GM18511 (cell line): ENCODE results near the gene CALN1.
"Not testable (repeated sequence)": the region's sequence is repeated elsewhere in the genome, so short reads cannot be mapped to it uniquely, and the experiment has no call there.

Source experiments
- ATAC-seq: cut with Tn5 transposase; IDR thresholded peaks from one replicate; pipeline ENCODE4 v1.9.1; 2021; ENCODE audit warnings: mild to moderate bottlenecking, moderate library complexity; ENCODE audit not compliant: unreplicated experiment

The CALN1 gene

GRCh38 chr7:71995111-71995510, 417.0 kb downstream of the CALN1 start:
- ATAC-seq, result no peak

DNA sequence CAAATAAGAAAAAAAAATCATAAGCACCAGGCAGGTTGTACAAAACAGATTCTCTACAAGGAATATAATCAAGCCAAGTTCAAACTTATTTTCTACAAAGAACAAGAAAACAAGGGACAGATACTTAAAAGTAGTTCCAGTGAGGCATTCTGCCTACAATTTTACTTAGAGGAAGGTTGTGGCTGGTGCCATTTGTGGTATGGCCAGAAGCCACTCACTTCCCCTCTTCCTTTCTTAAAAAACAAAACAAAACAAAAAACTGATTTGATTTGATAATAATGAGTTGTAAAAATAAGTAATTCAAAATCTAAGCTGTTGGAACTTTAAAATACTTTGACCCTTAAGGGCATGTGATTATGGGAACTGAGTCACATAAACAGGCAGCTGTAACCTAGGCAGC, 420.6 kb downstream of the CALN1 start:
- no peak for ATAC-seq

DNA sequence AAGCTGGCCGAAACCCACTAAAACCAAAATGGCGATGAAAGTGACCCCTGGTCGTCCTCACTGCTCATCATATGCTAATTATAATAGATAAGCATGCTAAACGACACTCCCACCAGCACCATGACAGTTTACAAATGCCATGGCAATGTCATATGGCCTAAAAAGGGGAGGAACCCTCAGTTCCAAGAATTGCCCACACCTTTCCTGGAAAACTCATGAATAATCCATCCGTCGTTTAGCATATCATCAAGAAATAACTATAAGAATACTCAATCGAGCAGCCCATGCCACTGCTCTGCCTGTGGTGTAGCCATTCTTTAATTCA, 422.0 kb downstream of the CALN1 start:
- no peak for ATAC-seq

DNA sequence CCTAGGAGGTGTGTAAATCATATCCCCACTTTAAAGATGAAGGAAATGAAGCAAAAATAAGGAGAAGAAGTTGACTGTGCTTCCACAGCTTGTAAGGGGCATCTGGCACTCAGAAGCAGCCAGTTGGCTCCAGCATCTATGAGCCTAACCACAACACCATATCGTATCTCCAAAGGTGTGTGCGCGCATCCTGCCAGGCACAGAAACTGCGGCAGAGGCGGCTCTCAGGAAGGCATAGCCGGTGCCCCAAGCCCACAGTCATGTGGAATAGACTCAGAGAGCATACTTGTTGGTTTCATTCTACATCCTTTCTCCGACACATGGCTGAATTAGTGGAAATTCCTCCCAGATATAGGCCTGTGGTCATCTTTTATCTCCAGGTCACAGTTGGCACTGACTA, 423.9 kb downstream of the CALN1 start:
- ATAC-seq, result no peak

DNA sequence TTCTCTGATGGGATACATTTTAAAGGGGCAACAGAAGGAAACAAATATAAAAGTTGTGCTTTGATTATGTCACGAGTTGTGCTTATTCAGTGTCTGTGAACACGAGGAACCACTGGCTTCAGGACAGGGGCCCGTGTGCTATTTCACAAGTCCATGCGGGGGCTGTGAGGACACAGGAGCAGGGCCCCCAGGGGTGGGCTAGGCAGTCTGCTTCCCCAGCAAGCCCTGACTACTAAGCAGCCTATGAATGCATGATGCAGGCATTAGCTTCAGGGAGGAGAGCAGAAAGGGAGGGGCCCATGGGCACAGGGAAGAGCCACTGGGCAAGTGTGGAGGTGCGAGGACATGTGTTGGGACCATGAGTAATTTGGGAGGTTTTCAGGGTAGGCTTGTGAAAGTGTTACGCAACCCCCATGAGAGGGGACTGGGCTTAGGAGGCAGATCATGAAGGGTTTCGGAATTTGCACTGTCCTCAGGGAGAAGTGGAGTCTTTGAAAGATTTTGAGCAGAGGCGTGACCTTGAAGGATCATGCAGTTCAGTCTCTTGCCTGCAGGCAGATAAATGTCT, 424.9 kb downstream of the CALN1 start:
- no peak for ATAC-seq

- no peak for ATAC-seq
Observed at GRCh38 chr7:71984348-71984747, 427.8 kb downstream of the CALN1 start.

- no peak for ATAC-seq
Observed at GRCh38 chr7:71982851-71983250, 429.3 kb downstream of the CALN1 start.

GRCh38 chr7:71976645-71977044, 435.5 kb downstream of the CALN1 start:
- no peak for ATAC-seq

DNA sequence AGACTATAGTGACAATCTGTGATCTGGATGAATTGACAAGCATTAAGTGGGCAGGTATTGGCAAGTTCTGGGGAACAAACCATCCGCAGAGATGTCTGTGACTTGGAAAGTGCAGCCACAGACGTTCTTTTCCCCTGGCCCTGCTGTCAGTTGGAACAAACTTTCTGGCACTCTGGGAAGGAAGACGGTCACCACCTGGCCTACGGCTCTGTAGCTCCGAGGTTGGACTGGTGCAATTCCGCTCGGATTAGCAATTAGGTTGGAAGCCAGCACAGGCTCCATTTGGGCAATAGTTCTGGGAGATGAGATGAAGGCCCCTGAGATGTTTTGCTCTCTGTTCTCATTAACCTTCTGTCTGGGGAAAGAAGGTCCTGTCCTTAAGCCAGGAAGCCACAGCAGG, 437.5 kb downstream of the CALN1 start:
- ATAC-seq, result no peak

DNA sequence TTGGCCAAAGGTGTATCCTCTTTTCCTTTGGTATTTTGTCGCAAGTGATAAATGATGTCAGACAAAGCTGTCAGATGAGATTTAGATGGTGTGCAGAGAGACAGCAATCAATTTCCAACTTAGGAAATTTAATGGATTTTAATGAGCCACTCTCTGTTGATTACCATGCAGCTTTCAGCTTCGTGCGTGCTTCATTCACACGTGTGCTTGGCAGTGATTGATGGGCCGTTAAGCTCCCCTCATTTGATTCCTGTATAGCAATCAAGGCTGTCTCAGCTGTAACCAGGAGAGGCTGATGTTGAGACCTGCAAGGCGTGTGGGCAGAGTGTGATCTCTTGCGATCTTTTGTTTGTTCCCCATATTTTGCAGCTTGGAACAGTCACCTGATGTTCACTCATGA, 439.6 kb downstream of the CALN1 start:
- ATAC-seq, result no peak

GRCh38 chr7:71970725-71971124, 441.4 kb downstream of the CALN1 start:
- no peak for ATAC-seq

DNA sequence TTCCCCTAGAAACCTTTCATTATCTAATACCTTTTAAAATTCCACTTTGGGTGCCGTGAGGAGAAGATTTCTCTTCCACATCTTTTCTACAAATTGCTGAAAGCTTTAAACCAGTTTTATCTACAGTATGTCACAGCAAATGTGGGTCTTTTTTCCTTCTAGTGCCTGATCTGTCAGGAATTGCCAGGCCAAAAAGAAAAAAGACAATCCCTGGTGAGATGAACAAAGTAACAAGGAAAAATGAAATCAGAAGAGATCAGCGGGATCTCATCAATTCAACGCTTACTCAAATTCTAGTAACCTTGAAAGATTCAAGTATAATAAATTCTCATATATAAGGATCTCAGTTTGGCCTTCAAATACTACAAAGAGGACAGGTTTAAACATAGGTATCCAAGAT, 449.5 kb downstream of the CALN1 start:
- no peak for ATAC-seq

DNA sequence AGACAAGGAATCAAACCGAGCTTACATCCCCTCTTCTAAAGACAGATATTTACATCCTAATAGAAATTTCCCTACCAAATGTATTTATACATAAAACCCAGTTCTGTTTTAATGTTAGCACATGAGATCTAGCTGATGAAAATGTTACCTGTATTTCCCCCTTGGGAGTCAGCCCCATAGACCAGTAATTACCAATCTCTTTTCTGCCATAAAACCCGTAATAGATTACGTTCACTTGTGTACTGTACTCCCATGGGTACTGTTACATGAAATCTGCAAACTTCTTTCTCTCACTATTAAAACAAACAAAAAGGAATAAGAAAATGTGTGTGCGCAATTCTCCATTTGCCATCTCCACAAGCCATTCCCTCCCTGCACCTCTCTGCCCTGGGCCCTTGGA, 450.9 kb downstream of the CALN1 start:
- ATAC-seq, result no peak

GRCh38 chr7:71942115-71942514, 470.0 kb downstream of the CALN1 start:
- ATAC-seq, result no peak

DNA sequence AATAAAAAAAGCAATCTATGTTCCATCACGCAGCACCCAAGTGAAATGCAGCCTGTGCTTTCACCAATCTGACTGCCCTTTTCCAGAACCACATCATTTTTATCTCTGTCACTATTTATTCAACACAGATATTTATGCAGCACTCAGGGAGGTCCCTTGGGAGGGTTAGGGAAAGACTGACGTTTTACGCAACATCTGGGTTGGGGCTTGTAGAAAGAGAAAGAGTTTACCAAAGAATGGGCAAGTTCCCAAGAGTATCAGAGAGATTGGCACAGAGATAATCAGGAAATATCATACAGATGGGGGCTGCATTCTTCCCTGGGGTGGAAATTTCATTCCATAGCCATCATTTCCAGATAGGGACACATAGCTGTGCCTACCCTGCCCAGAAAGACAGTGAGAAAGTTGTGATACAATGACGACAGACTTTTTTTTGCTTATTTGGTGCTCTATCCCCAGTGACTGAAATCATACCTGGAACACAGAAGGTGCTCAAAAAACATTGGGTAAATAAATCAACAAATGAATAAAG, 474.2 kb downstream of the CALN1 start:
- ATAC-seq, result no peak

- ATAC-seq, result no peak
Observed at GRCh38 chr7:71935674-71936073, 476.5 kb downstream of the CALN1 start.

- no peak for ATAC-seq
Observed at GRCh38 chr7:71933426-71933825, 478.7 kb downstream of the CALN1 start.

- no peak for ATAC-seq
Observed at GRCh38 chr7:71925663-71926062, 486.5 kb downstream of the CALN1 start.

DNA sequence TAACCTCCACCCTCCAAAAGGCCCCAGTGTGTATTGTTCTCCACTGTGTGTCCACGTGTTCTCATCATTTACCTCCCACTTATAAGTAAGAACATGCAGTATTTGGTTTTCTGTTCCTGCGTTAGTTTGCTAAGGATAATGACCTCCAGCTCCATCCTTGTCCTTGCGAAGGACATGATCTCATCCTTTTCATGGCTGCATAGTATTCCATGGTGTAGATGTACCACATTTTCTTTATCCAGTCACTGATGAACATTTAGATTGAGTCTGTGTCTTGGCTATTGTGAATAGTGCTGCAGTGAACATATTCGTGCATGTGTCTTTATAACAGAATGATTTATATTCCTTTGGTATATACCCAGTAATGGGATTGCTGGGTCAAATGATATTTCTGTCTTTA, 497.9 kb downstream of the CALN1 start:
- ATAC-seq, result not testable (repeated sequence)

DNA sequence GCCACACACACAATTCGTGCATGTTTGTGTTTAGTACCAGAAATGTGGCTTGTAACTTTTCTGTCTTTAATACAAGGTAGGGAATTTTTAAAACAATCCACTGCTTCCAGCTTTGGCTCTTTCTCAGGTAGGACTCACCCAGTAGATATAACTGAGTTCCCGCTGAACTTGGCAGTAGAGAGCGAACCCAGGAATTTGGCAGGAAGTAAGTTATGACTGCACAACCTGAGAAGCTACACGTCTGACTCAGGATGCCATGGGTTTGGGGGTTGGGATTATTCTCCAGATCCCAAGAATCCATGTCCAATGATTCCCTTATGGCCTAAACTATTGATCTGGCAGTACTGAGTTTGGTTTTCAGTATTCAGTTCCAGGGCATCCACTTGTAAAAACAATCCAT, 499.7 kb downstream of the CALN1 start:
- ATAC-seq, result no peak

- no peak for ATAC-seq
Observed at GRCh38 chr7:71911051-71911450, 501.1 kb downstream of the CALN1 start.

DNA sequence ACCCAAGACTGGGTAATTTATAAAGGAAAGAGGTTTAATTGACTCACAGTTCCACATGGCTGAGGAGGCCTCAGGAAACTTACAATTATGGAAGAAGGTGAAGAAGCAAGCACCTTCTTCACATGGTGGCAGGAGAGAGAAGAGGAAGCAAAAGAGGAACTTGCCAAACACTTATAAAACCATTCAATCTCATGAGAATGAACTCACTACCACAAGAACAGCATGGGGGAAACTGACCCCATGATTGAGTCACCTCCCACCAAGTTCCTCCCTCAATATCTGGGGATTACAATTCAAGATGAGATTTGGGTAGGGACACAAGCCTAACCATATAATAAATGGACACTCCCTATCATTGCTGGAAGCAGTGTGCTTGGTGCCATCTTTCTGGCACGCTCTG, 506.3 kb downstream of the CALN1 start:
- no peak for ATAC-seq

DNA sequence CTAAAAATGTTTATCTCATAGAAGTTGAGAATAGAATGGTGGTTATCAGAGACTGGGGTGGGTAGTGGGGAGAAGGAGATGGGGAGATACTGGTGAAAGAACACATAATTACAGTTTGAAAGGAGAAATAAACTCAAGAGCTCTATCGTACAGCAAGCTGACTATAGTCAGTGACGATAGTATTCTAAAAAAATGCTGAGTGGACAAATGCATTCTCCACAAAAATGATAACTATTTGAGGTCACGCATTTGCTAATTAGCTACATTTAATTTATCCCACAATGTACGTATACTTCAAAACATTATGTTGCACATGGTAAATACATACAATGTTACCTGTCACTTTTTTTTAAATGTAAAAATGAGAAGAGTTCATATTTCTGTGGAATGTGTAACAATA, 507.7 kb downstream of the CALN1 start:
- ATAC-seq, result no peak

- no peak for ATAC-seq
Observed at GRCh38 chr7:71900556-71900955, 511.6 kb downstream of the CALN1 start.
